ENCODE data around the gene CHML.

DNA sequence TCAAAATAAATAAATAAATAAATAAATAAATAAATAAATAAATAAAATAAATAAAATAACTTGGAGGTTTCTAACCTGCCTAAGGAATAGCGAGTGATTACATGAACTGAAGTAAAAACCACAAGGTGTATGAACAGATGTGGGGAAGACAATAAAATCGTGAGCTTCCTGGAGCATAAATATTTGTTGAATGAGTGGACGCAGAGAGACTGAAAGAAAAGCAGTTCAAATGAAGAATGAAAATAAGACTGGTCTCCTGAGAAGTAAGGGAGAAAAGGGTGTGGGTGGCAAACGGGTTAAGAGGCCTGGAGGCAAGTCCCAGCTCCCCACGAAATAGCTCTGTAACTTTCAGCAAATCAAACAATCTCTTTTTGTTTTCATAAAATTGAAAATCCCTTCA, 33.6 kb downstream of the CHML start:
- TF ChIP-seq, protein P1, sequence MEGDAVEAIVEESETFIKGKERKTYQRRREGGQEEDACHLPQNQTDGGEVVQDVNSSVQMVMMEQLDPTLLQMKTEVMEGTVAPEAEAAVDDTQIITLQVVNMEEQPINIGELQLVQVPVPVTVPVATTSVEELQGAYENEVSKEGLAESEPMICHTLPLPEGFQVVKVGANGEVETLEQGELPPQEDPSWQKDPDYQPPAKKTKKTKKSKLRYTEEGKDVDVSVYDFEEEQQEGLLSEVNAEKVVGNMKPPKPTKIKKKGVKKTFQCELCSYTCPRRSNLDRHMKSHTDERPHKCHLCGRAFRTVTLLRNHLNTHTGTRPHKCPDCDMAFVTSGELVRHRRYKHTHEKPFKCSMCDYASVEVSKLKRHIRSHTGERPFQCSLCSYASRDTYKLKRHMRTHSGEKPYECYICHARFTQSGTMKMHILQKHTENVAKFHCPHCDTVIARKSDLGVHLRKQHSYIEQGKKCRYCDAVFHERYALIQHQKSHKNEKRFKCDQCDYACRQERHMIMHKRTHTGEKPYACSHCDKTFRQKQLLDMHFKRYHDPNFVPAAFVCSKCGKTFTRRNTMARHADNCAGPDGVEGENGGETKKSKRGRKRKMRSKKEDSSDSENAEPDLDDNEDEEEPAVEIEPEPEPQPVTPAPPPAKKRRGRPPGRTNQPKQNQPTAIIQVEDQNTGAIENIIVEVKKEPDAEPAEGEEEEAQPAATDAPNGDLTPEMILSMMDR (IDR thresholded peaks at IDR 0.05): no peak
- no peak for TF ChIP-seq ZFX (IDR thresholded peaks at IDR 0.05; ENCODE audit: borderline replicate concordance)

Data from 22Rv1 (cell line).